Measurements from ENCODE around the gene LOXHD1.

GRCh38 chr18:46625069-46625468 lies 32.0 kb downstream of the LOXHD1 start:
- TF ChIP-seq POLR2A (IDR thresholded peaks at IDR 0.05): no peak
- no peak for TF ChIP-seq POLR2AphosphoS5 (IDR thresholded peaks at IDR 0.05)
- TF ChIP-seq CTCF (IDR thresholded peaks at IDR 0.05): no peak
- no peak for TF ChIP-seq EP300 (IDR thresholded peaks at IDR 0.05)
